SU-DHL-6 (cell line): ENCODE data around the gene DDX10.

Experiments used
- CTCF ChIP-seq: fragments of 200-600 bp; sonication (generic); IDR thresholded peaks from one replicate; pipeline ENCODE4 v1.5.1; 2017; ENCODE audit warnings: antibody characterized with exemption, mild to moderate bottlenecking, low read length, moderate library complexity; ENCODE audit not compliant: insufficient read depth, poor library complexity, severe bottlenecking
- EZH2phosphoT487 ChIP-seq: fragments of 200-600 bp; sonication (generic), shearing (Covaris generic); conservative IDR thresholded peaks from 2 replicates; pipeline ENCODE4 v1.6.1; 2018; ENCODE audit warnings: mild to moderate bottlenecking, antibody characterized with exemption, low read length, moderate library complexity, mixed read lengths

- no peak for TF ChIP-seq CTCF
- TF ChIP-seq EZH2phosphoT487 = no peak
These were observed 198.7 kb downstream of the DDX10 start for GRCh38 chr11:108863528-108863927.
